ENCODE data around the gene THBS3. TPM values are rescaled to one million over a fixed set of nuclear protein-coding genes. Genes with fewer than 3 reads are reported as not detected.

Gene THBS3
- total and polyA plus RNA-seq, 9 of the 15 experiments (the other 6 are each of a cell fraction or from before 2014, with no cell fraction given) = 0.59 to 8.3 (median 3.2) TPM

GRCh38 chr1:155241069-155241679, 33.5 kb upstream of the THBS3 start (continued):
- TF ChIP-seq NCOA4 (IDR thresholded peaks at IDR 0.05; ENCODE audit: partially characterized antibody) = no peak
- no peak for TF ChIP-seq RREB1 (CRISPR knock-in tag; IDR thresholded peaks at IDR 0.05)
- no peak for TF ChIP-seq RBM39 (optimal IDR thresholded peaks at IDR 0.05; ENCODE audit: low read depth, low read length)
- TF ChIP-seq SP1 (CRISPR knock-in tag; IDR thresholded peaks at IDR 0.05) = no peak
- no peak for TF ChIP-seq ATF6 (CRISPR knock-in tag; IDR thresholded peaks at IDR 0.05)
- TF ChIP-seq ZNF408 (CRISPR knock-in tag; IDR thresholded peaks at IDR 0.05; ENCODE audit: low read depth) = no peak
- TF ChIP-seq NEUROD1 (IDR thresholded peaks at IDR 0.05; ENCODE audit: borderline replicate concordance, low read depth, low read length, partially characterized antibody) = no peak
- TF ChIP-seq ZNF778 (CRISPR knock-in tag; IDR thresholded peaks at IDR 0.05) = no peak
- no peak for TF ChIP-seq THAP12 (CRISPR knock-in tag; IDR thresholded peaks at IDR 0.05)
- no peak for TF ChIP-seq ZNF449 (CRISPR knock-in tag; IDR thresholded peaks at IDR 0.05)
- TF ChIP-seq SMAD3 (CRISPR knock-in tag; conservative IDR thresholded peaks at IDR 0.05) = no peak
- no peak for TF ChIP-seq HMGXB4 (CRISPR knock-in tag; IDR thresholded peaks at IDR 0.05)
- no peak for TF ChIP-seq RBM22 (IDR thresholded peaks at IDR 0.05; ENCODE audit: low read depth, low read length, poor library complexity, severe bottlenecking)
